ENCODE results near the gene NUP50. TPM values are rescaled to one million over a fixed set of nuclear protein-coding genes. Genes with fewer than 3 reads are reported as not detected.

NUP50 gene
- total and polyA plus RNA-seq, 2 donors from 2014 or later: 11.3 to 64.2 TPM

DNA sequence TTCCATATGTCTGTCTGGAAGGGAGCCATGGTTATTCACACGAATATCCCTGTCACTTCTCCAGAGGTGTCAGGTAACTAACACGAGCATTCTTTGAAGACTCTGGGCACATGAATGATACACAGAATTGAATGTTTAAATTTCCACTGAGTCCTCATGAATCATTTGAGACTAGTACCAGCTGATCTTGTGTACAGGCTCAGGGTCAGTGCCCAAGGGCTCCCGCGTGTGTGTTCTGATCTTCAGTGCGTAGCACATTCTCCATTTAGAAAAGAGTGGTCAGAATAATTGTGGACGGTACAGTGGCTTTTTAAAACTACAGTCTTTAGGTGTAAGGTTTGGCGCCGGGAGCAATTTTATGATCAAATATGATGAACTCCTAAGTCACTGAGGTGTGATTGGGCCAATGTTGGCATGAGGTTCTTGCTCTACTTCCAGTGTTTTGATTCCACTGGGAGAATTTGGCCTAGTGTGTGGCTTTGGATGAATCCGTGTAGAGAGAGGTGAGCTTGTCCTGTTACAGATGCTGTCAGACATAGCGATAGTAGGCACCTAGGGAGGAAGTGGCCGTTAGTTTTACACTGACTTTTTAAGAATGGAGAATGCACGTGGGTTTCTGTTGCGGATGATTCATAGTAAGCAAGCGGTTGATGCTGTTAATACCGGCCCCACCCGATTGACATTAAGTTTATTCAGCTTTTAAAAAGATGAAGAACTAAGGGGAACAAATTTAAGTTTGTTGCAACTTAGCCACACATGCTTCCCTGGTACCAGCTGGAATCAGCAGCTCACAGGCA lies 22.2 kb downstream of the NUP50 start:
- Histone ChIP-seq H3K4me1 (ENCODE audit: control insufficient read depth in 2 of 3, insufficient read depth in 2 of 3, low read depth in 1 of 3, low read length in 3 of 3) (no peaks in the 10 kb centered on the region), H3K27me3 (ENCODE audit: control insufficient read depth, insufficient read depth, low read length) (no peaks in the 10 kb centered on the region), H3K27ac (ENCODE audit: low read depth in 2 of 2, low read length in 2 of 2) (no peak overlapping the region), H3K9ac (ENCODE audit: low read length in 3 of 3) (no peak overlapping the region), H3K36me3 (ENCODE audit: control insufficient read depth in 2 of 3, insufficient read depth in 3 of 3, low read length in 3 of 3) (peaks cover 8 to 20% (median 11%) of the 10 kb centered on the region in 3 donors), H3K9me3 (ENCODE audit: control insufficient read depth in 2 of 3, insufficient read depth in 1 of 3, low read length in 3 of 3) (no peaks in the 10 kb centered on the region), H3K4me3 (ENCODE audit: low read length in 3 of 3) (no peak overlapping the region)
- intact Hi-C loops (cut with DNase I): no loop called here
- no peak for TF ChIP-seq CTCF (IDR thresholded peaks at IDR 0.05; ENCODE audit: borderline replicate concordance, extremely low read depth, insufficient read depth)
- DNase-seq (peak in 1 of 5 donors; percentile 42), FAIRE-seq (no peak)

DNA sequence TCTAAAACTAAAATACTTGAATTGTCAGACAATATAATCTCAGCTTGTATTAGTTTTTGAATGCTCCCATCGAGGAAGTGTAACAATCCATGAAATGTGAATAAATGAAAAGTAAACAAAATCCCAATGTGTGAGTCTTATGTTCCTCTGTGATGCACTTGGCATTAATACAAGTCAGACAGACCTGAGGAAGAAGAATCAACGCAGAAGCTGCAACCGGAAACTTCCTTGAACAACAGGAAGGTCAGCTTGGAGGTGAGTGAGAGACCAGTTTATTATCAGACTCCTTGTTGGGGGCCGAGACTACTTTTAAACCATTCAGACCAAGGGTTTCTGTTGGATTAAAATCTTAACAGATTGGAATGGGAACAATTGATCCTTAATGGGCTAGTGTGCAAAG lies 24.2 kb downstream of the NUP50 start:
- peaks cover 2 to 10% (median 7%) of the 10 kb centered on the region in 3 donors for H3K36me3 ChIP-seq (ENCODE audit: control insufficient read depth in 2 of 3, insufficient read depth in 3 of 3, low read length in 3 of 3)
- no peak for TF ChIP-seq CTCF (IDR thresholded peaks at IDR 0.05; ENCODE audit: borderline replicate concordance, extremely low read depth, insufficient read depth)

GRCh38 chr22:45188779-45189178 lies 25.1 kb downstream of the NUP50 start:
- Histone ChIP-seq H3K27ac (ENCODE audit: low read depth in 2 of 2, low read length in 2 of 2) (no peak overlapping the region), H3K27me3 (ENCODE audit: control insufficient read depth, insufficient read depth, low read length) (no peaks in the 10 kb centered on the region), H3K9me3 (ENCODE audit: control insufficient read depth in 2 of 3, insufficient read depth in 1 of 3, low read length in 3 of 3) (no peaks in the 10 kb centered on the region), H3K36me3 (ENCODE audit: control insufficient read depth in 2 of 3, insufficient read depth in 3 of 3, low read length in 3 of 3) (peaks cover 0 to 7% (median 7%) of the 10 kb centered on the region in 3 donors), H3K9ac (ENCODE audit: low read length in 3 of 3) (no peak overlapping the region), H3K4me3 (ENCODE audit: low read length in 3 of 3) (no peak overlapping the region), H3K4me1 (ENCODE audit: control insufficient read depth in 2 of 3, insufficient read depth in 2 of 3, low read depth in 1 of 3, low read length in 3 of 3) (no peaks in the 10 kb centered on the region)
- no peak for TF ChIP-seq CTCF (IDR thresholded peaks at IDR 0.05; ENCODE audit: borderline replicate concordance, extremely low read depth, insufficient read depth)
- intact Hi-C loops (cut with DNase I): no loop called here
- DNase-seq (no peak), FAIRE-seq (no peak)

More for the DNA sequence above, 24.2 kb downstream of the NUP50 start:
- no peak overlapping the region for H3K27ac ChIP-seq (ENCODE audit: low read depth in 2 of 2, low read length in 2 of 2)
- intact Hi-C loops (cut with DNase I): no loop called here
- H3K4me3 ChIP-seq (ENCODE audit: low read length in 3 of 3): no peak overlapping the region
- no peaks in the 10 kb centered on the region for H3K9me3 ChIP-seq (ENCODE audit: control insufficient read depth in 2 of 3, insufficient read depth in 1 of 3, low read length in 3 of 3)
- no peak overlapping the region for H3K9ac ChIP-seq (ENCODE audit: low read length in 3 of 3)
- H3K4me1 ChIP-seq (ENCODE audit: control insufficient read depth in 2 of 3, insufficient read depth in 2 of 3, low read depth in 1 of 3, low read length in 3 of 3): no peaks in the 10 kb centered on the region
- DNase-seq (no peak), FAIRE-seq (no peak)
- no peaks in the 10 kb centered on the region for H3K27me3 ChIP-seq (ENCODE audit: control insufficient read depth, insufficient read depth, low read length)
